B cell (primary cell): ENCODE results near the gene LEMD2.

Experiments
- EZH2 ChIP-seq: IDR thresholded peaks from 2 replicates; pipeline ENCODE4 v1.6.1; 2012; ENCODE audit warnings: borderline replicate concordance, low read depth, mild to moderate bottlenecking, moderate library complexity, low read length; ENCODE audit not compliant: insufficient read depth, poor library complexity, severe bottlenecking
- TF ChIP-seq, protein P1 (sequence below): fragments of 200-600 bp; IDR thresholded peaks from one replicate; pipeline ENCODE4 v1.8.0; 2022; ENCODE audit warnings: antibody characterized with exemption, mild to moderate bottlenecking

DNA sequence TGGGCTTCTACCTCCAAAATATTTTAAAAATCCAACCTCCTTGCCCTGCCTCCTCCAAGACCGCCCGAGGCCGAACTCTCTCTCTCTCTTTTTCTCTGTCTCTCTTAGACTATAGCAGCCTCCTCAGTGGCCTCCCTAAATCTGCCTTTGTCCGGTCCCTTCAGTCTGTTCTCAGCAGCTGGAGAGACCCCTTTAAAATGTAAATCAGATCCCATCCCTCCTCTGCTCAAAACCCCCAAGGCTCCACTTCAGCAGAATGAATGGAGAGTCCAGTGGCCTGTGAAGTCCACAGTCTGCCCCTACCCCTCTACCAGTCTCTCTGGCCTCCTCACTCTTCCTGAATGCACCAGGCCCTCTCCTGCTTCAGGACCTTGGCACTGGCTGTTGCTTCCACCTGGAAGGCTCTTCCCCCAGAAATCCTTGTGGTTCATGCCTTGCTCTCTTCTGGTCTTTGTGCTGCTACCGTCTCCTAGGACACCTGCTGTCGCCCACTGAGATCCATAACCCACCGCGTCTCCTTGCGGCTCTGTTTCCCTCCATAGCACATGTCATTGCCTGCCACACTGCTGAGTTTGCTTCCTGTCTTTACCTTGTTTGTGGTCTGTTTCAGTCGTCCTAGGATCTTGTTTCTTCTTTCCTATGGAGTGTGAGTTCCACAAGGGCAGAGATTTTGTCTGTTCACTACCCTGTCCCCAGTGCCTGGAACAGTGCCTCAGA lies 8.9 kb upstream of the LEMD2 start:
- TF ChIP-seq, protein P1, sequence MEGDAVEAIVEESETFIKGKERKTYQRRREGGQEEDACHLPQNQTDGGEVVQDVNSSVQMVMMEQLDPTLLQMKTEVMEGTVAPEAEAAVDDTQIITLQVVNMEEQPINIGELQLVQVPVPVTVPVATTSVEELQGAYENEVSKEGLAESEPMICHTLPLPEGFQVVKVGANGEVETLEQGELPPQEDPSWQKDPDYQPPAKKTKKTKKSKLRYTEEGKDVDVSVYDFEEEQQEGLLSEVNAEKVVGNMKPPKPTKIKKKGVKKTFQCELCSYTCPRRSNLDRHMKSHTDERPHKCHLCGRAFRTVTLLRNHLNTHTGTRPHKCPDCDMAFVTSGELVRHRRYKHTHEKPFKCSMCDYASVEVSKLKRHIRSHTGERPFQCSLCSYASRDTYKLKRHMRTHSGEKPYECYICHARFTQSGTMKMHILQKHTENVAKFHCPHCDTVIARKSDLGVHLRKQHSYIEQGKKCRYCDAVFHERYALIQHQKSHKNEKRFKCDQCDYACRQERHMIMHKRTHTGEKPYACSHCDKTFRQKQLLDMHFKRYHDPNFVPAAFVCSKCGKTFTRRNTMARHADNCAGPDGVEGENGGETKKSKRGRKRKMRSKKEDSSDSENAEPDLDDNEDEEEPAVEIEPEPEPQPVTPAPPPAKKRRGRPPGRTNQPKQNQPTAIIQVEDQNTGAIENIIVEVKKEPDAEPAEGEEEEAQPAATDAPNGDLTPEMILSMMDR: no peak
- no peak for TF ChIP-seq EZH2
